GM19099 (cell line): Measurements from ENCODE around the gene RLN3.

ENCODE experiments used
- POLR2A ChIP-seq: IDR thresholded peaks from 3 replicates; pipeline ENCODE4 v1.6.1; 2011; ENCODE audit warnings: low read depth; ENCODE audit not compliant: insufficient read length; ENCODE audit errors: extremely low read depth

The RLN3 gene

DNA sequence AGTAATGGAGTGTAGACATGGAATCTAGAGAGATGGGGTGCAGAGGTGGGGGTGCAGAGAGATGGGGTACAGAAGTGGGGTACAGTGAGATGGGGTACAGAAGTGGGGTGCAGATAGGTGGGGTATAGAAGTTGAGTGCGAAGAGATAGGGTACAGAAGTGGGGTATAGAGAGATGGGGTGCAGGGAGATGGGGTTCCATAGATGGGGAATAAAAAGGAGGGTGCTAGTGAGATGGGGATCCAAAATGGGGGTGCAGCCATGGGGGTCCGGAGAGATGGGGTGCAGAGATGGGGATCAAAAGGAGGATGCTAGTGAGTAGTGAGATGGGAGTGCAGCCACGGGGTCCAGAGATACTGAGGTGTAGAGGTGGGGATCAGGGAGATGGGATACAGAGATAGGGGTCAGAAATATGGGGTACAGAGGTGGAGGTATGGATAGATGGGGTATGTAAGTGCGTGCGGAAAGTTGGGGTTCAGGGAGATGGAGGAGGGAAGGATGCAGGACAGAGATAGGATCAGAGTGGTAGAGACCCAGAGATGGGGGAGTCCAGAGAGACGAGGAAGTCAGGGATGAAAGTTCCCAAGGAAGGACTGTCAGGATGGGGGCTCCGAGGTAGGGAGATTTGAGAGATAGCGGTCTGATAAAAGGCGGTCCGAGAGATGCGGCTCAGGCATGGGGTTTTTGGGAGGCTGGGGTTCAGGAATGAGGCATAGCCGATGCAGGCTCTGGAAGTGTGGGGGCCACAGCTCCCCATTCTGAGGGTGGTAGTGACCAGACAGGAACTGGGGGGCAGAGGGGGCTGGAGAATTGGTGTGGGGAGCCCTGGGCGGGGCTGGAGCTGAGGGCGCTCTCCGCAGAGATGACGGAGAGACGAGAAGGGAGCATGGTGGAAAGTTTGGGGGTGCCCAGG lies 30.5 kb downstream of the RLN3 start:
- no peak for TF ChIP-seq POLR2A

DNA sequence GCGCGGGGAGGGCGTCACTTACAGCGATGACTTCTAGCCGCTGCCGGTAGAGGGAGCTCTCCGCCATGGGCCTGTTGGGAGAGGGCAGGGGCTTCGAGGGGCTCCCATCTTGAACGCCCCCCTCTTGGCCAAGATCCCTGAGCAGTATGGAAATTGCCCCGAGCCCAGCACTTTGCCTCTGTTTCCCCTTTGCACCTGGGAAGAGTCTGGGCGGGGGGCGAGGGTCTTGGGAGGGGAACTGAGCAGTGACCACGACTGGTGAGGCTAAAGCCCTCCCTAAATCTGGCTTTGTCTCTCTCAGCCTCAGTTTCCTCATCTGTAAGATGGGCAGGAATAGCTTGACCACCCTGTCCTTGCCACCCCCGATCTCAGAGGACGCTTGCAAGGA lies 31.1 kb downstream of the RLN3 start:
- TF ChIP-seq POLR2A, result no peak

DNA sequence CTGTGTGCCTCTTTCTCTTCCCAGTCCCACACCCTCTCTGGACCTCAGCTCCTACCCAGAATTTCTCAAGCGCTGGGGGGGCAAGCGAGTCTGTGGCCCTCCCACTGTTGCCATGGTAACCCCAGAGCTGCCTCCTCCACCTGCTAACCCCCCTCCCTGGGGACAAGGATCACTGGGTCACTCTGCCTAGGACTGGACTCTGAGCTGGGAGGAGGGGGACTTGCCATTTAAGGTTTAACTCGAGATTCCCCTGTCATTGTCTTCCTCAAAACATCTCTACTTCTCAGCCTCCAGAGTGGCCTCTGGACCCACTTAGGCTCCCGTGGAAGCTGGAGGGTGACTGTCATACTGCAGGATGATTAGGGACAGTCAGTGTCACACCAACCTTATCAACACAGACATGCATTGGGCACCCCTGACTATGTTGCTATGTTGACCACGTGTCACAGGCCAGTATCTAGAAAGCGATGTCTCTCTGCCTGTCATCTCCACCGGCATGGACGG lies 31.8 kb downstream of the RLN3 start:
- TF ChIP-seq POLR2A, result no peak

DNA sequence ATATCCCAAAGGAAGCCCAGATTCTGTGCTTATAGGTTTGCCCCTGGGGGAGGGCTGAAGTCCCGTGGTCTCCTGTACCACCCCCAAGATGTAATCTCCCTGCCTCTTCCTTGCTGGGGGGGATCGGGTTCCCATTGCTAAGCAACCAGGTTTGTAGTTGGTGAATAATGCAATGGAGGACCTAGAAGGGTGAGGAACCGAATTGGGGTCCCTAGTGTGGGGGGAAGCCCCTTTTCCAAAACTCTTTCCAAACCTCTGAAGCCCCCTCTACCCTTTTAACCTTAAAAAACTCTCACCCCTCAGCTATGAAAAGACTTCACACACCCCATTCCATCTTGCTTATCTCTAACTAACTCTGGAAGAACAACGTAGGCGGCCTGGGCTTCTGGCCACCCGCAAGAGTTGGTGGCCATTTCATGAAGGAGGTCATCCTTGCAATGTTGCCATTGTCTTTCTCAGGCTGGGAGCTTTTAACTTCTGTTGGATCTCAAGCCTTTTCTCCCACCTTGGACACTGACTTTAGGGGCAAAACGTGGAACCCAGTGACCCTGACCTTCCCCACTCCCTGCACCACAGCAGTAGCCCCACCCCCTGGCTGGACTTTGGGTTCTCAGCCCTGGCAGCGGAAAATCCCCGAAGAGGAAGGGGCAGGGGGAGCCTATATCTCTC lies 33.3 kb downstream of the RLN3 start:
- no peak for TF ChIP-seq POLR2A

DNA sequence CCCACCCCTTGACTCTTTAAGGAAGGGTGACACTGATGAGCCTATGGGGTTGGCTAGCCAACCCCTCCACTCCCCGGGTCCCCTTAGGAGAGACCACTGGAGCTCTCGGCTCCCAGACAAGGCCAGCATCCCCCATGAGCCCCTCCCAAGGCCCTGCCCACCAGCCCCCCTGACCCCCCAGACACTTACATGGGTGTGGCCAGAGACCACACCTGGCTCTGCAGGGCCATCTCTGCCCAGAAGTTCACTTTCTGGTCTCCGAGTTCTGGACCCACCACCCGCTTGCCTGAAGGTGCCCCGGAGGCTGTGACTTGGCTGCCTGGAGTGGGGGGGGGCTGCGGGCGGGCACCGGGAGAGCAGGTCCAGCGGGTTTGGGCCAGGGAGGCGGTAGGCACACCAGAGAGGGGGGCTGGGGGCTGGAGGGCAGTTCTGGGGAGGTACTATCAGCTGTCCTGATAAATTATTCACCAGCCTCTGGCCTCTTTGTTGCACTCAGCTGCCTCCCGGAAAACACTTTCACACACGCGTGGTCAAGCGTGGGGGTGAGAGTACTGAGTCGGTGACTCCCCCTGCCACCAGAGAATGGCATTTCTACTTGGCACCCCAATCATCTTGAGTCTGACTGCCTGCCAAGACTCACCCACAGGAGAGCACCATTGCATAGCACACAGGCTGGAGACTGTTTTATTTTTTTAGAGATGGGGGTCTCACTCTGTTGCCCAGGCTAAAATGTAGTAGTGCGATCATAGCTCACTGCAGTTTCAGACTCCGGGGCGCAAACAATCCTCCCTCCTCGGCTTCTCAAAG lies 34.0 kb downstream of the RLN3 start, which contains the start of gene PALM3:
TSS of gene PALM3 (minus strand) at position 326 of the 807 bp plus-strand sequence. CDS start at position 230, 96 bp downstream.
- TF ChIP-seq POLR2A, result no peak

DNA sequence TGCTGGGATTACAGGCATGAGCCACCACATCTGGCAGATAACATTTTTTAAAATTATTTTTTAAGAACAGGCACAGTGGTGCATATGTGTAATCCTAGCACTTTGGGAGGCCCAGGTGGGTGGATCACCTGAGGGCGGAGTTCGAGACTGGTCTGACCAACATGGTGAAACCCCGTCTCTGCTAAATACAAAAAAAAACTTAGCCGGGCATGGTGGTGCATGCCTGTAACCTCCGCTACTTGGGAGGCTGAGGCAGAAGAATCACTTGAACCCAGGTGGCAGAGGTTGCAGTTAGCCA lies 34.6 kb downstream of the RLN3 start:
- no peak for TF ChIP-seq POLR2A

DNA sequence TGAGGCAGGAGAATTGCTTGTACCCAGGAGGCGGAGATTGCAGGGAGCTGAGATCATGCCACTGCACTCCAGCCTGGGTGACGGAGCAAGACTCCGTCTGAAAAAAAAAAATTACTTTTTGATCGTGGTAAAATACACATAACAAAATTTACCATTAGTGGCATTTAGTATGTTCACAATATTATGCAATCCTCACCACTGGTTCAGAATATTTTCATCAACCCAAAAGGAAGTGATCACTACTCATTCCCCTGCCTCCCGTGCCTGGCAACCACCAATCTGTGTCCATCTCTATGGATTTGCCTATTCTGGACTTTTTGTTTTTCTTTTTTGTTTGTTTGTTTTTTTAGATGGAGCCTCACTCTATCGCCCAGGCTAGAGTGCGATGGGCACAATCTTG lies 35.2 kb downstream of the RLN3 start:
- no peak for TF ChIP-seq POLR2A

DNA sequence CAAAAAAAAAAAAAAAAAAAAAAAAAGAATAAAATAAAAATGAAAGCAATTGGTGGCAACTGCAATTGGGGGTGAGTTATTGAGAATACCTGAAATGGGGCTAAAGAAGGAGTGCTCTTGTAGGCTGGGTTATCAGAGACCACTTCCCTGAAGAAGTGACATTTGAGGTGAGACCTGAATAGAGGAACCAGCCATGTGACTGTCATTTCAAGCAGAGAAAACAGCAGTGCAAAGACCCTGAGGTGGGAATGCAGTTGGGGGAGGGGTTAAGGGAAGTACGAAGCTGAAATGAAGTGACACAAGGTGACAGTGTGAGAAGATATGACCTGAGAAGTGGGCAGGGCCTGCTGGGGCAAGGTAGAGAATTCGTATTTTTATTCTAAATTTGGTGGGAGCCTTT lies 38.2 kb downstream of the RLN3 start:
- TF ChIP-seq POLR2A, result no peak

DNA sequence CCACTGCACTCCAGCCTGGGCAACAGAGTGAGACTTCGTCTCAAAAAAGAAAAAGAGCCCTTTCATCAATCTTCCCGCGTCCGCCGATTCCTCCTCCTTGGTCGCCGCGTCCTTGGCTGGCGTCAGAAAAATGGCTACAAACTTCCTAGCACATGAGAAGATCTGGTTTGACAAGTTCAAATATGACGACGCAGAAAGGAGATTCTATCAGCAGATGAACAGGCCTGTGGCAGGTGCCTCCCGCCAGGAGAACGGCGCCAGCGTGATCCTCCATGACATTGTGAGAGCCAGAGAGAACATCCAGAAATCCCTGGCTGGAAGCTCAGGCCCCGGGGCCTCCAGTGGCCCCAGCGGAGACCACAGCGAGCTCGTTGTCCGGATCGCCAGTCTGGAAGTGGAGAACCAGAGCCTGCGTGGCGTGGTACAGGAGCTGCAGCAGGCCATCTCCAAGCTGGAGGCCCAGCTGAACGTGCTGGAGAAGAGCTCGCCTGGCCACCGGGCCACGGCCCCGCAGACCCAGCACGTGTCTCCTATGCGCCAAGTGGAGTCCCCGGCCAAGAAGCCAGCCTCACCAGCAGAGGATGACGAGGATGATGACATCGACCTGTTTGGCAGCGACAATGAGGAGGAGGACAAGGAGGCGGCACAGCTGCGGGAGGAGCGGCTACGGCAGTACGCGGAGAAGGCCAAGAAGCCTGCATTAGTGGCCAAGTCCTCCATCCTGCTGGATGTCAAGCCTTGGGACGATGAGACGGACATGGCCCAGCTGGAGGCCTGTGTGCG lies 42.5 kb downstream of the RLN3 start:
- TF ChIP-seq POLR2A, result no peak

DNA sequence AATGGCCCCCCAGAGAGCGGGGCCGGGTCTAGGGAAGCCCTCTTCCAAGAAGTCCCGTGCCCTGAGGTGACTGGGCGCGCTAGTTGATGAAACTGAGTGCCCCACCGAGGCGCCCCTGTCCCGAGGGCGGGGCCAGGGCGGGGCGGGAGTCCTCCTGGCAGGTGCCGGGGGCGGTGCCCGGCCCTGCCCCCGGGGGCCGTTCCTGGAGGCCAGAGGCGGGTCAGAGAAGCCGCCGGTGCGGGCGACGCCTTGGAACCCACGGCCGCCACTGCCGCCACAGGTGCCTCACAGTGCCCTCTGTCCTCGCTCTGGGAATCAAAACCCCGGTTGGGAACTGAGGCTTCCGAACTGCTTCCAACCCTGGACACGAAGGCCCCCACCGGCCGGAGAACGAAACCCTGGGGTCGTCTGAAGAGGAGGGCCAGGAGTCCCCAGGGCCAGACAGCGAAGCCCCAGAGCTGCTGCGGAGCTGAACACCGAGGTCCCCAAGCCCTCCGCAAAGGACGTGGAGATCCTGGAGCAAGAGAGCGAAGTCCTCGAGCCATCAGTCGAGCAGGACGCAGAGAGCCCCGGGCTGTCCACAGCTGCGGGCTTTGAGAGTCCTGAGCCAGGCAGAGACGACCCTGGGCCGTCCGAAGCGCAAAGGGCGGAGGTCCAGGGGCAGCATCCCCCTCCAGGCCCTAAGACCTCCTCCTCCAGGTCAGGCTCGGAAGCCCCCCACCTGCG lies 44.8 kb downstream of the RLN3 start, which contains the start of gene MISP3:
TSS of gene MISP3 (plus strand) at position 252 of the 726 bp plus-strand sequence. CDS start 524 bp downstream, outside the sequence.
- no peak for TF ChIP-seq POLR2A

DNA sequence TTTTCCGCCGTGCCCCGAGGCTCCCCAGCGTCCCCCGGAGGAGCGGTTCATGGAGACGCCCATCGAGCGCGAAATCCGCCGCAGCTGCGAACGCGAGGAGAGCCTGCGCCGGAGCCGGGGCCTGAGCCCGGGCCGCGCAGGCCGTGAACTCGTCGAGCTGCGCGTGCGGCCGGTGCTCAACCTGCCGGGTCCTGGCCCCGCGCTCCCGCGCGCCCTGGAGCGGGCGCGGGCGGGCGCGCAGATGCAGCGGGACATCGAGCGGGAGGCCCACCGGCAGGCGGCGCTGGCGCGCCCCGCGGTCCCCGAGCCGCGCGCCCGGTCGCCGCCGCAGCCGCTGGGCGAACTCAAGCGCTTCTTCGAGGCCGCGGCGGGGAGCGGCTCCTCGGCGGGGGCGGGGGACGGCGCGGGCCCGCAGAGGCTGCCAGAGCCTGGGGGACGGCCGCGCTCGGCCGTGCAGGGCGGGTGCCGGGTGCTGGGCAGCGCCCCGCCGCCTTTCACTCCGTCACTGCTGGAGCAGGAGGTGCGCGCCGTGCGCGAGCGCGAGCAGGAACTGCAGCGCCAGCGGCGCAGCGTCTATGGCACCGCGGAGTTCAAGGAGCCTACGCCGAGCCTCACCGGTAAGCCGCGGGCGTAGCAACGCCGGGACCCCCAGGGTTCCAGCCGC lies 45.4 kb downstream of the RLN3 start:
- no peak for TF ChIP-seq POLR2A

DNA sequence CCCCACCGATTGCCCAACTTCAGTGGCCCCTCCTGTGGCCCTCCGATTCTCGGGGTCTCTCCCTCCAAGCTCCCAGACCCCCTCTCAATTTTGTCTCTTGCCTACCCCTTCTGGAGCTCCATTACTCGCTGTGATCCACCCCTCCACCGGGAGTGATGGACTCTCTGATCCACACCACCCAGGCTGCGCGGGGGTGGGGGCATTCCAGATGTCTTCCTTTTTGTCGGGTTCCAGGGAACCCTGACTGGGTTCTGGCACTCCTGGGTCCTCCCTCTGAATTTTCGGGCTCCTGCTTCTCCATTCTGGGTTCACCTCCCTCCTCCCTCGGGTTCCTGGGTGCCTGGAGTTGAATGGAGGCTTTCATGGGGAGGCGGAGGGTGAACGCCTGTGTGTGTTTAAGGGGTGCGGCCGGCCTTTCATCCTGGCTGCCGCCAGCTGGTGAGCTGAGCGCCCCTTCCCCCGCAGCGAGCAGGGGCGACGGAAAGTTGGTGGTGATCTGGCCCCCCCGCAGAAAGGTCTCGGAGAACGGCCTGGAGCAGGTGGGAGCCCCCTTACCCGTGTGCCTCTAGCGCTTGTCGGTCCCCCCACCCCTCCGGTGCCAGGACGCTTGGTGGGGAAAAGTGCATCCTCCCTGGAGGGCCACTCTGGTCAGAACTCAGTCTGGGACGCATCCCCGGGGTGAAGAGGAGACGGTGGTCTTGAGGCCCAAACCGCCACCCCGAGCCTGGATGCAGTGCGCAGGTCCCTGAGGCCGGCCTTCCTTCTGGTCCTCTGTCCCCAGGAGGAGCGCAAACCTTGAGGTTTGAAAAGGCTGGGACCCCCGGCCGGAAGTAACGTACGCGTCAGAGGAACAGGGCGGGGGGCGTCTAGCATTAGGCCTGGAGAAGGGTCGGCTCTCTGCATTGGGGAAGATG lies 46.2 kb downstream of the RLN3 start:
- TF ChIP-seq POLR2A, result no peak
